IgD-negative memory B cell (primary cell): Measurements from ENCODE around the gene SELENOM. TPM values are rescaled to one million over a fixed set of nuclear protein-coding genes. Genes with fewer than 3 reads are reported as not detected.
"Not testable (repeated sequence)": the region's sequence is repeated elsewhere in the genome, so short reads cannot be mapped to it uniquely, and the experiment has no call there.

Experiments used
- H3K27ac Mint-ChIP-seq, 3 donors: one replicate each; pipeline ENCODE4 v1.8.0; 2020 to 2022; ENCODE audit warnings: mild to moderate bottlenecking in 3 of 3, mixed read lengths in 3 of 3, moderate library complexity in 1 of 3
- H3K27me3 Mint-ChIP-seq: one replicate; pipeline ENCODE4 v1.8.0; 2021; ENCODE audit warnings: mixed read lengths
- H3K36me3 Mint-ChIP-seq: one replicate; pipeline ENCODE4 v1.8.0; 2020; ENCODE audit warnings: mild to moderate bottlenecking, mixed read lengths
- H3K4me1 Mint-ChIP-seq, 3 donors: one replicate each; pipeline ENCODE4 v1.8.0; 2020 to 2022; ENCODE audit warnings: mixed read lengths in 3 of 3, mild to moderate bottlenecking in 1 of 3
- H3K4me3 Mint-ChIP-seq, 4 donors: one replicate each; pipeline ENCODE4 v1.8.0; 2020 to 2022; ENCODE audit warnings: mild to moderate bottlenecking in 4 of 4, mixed read lengths in 4 of 4, moderate library complexity in 3 of 4
- H3K9me3 Mint-ChIP-seq, 3 donors: one replicate each; pipeline ENCODE4 v1.8.0; 2020 to 2021; ENCODE audit warnings: mixed read lengths in 3 of 3, mild to moderate bottlenecking in 1 of 3
- polyA plus RNA-seq: library from polyadenylated mRNA; unstranded; fragments of 300-500 nt; fragmentation: Illumina TruSeq; gene quantifications from one replicate; pipeline ENCODE4 v1.2.3, GENCODE V29; 2021

The SELENOM gene
- polyA plus RNA-seq, 1 donor from 2014 or later: 145 TPM

- peaks cover 9 to 21% (median 15%) of the 10 kb centered on the region in 3 donors for H3K4me1 Mint-ChIP-seq
- H3K36me3 Mint-ChIP-seq: peaks cover 2% of the 10 kb centered on the region
- H3K9me3 Mint-ChIP-seq: no peaks in the 10 kb centered on the region
- peak overlapping the region in 2 of 3 donors; percentile 31 to 69 for H3K27ac Mint-ChIP-seq
- peaks cover 3% of the 10 kb centered on the region for H3K27me3 Mint-ChIP-seq
- H3K4me3 Mint-ChIP-seq: peak overlapping the region in 2 of 4 donors; percentile 32 to 100
Observed at GRCh38 chr22:31105282-31105929, 2.0 kb downstream of the SELENOM start.

- Mint-ChIP-seq H3K9me3 (no peaks in the 10 kb centered on the region), H3K27ac (no peak overlapping the region), H3K4me1 (peaks cover 9 to 21% (median 15%) of the 10 kb centered on the region in 3 donors), H3K27me3 (peaks cover 3% of the 10 kb centered on the region), H3K36me3 (peaks cover 2% of the 10 kb centered on the region), H3K4me3 (peak overlapping the region in 1 of 4 donors; percentile 100)
Observed at GRCh38 chr22:31104869-31105268, 2.5 kb downstream of the SELENOM start.

- H3K36me3 Mint-ChIP-seq: peaks cover 2% of the 10 kb centered on the region
- H3K4me1 Mint-ChIP-seq: peaks cover 9 to 21% (median 15%) of the 10 kb centered on the region in 3 donors
- no peak overlapping the region for H3K4me3 Mint-ChIP-seq
- H3K27ac Mint-ChIP-seq: peak overlapping the region in 2 of 3 donors; percentile 48 to 66
- no peaks in the 10 kb centered on the region for H3K9me3 Mint-ChIP-seq
- peaks cover 3% of the 10 kb centered on the region for H3K27me3 Mint-ChIP-seq
Observed at GRCh38 chr22:31103899-31104694, 3.3 kb downstream of the SELENOM start.

- peak overlapping the region in 1 of 3 donors; percentile 48 for H3K27ac Mint-ChIP-seq
- peaks cover 9 to 19% (median 15%) of the 10 kb centered on the region in 3 donors for H3K4me1 Mint-ChIP-seq
- H3K36me3 Mint-ChIP-seq: peaks cover 2% of the 10 kb centered on the region
- H3K27me3 Mint-ChIP-seq: peaks cover 3% of the 10 kb centered on the region
- H3K4me3 Mint-ChIP-seq: peak overlapping the region in 1 of 4 donors; percentile 40
- no peaks in the 10 kb centered on the region for H3K9me3 Mint-ChIP-seq
Observed at GRCh38 chr22:31103111-31103510, 4.3 kb downstream of the SELENOM start.

GRCh38 chr22:31102441-31103081 is 4.8 kb downstream of the SELENOM start:
- H3K27me3 Mint-ChIP-seq: peaks cover 3% of the 10 kb centered on the region
- H3K4me1 Mint-ChIP-seq: peaks cover 3 to 14% (median 10%) of the 10 kb centered on the region in 3 donors
- no peaks in the 10 kb centered on the region for H3K9me3 Mint-ChIP-seq
- H3K27ac Mint-ChIP-seq: no peak overlapping the region
- H3K36me3 Mint-ChIP-seq: peaks cover 2% of the 10 kb centered on the region
- peak overlapping the region in 1 of 4 donors; percentile 40 for H3K4me3 Mint-ChIP-seq

GRCh38 chr22:31100762-31101525 is 6.4 kb downstream of the SELENOM start:
- Mint-ChIP-seq H3K9me3 (no peaks in the 10 kb centered on the region), H3K27ac (no peak overlapping the region), H3K4me1 (peaks cover 0 to 5% (median 4%) of the 10 kb centered on the region in 3 donors), H3K27me3 (no peaks in the 10 kb centered on the region), H3K36me3 (peaks cover 5% of the 10 kb centered on the region), H3K4me3 (peak overlapping the region in 1 of 4 donors; percentile 32)

- no peaks in the 10 kb centered on the region for H3K9me3 Mint-ChIP-seq
- H3K4me1 Mint-ChIP-seq: no peaks in the 10 kb centered on the region
- H3K36me3 Mint-ChIP-seq: peaks cover 3% of the 10 kb centered on the region
- H3K4me3 Mint-ChIP-seq: peak overlapping the region in 1 of 4 donors; percentile 32
- H3K27me3 Mint-ChIP-seq: no peaks in the 10 kb centered on the region
- peak overlapping the region in 1 of 3 donors; percentile 42 for H3K27ac Mint-ChIP-seq
Observed at GRCh38 chr22:31099841-31100761, 7.3 kb downstream of the SELENOM start.

GRCh38 chr22:31099386-31099785 is 8.0 kb downstream of the SELENOM start:
- Mint-ChIP-seq H3K4me3 (no peak overlapping the region), H3K27ac (no peak overlapping the region), H3K9me3 (no peaks in the 10 kb centered on the region), H3K4me1 (no peaks in the 10 kb centered on the region), H3K36me3 (peaks cover 3% of the 10 kb centered on the region), H3K27me3 (no peaks in the 10 kb centered on the region)

GRCh38 chr22:31098632-31099110 is 8.7 kb downstream of the SELENOM start:
- H3K36me3 Mint-ChIP-seq: peaks cover 3% of the 10 kb centered on the region
- no peaks in the 10 kb centered on the region for H3K9me3 Mint-ChIP-seq
- H3K27me3 Mint-ChIP-seq: no peaks in the 10 kb centered on the region
- H3K27ac Mint-ChIP-seq: no peak overlapping the region
- H3K4me1 Mint-ChIP-seq: no peaks in the 10 kb centered on the region
- no peak overlapping the region for H3K4me3 Mint-ChIP-seq

- Mint-ChIP-seq H3K9me3 (no peaks in the 10 kb centered on the region), H3K4me1 (no peaks in the 10 kb centered on the region), H3K36me3 (peaks cover 3% of the 10 kb centered on the region), H3K27me3 (no peaks in the 10 kb centered on the region), H3K4me3 (no peak overlapping the region), H3K27ac (no peak overlapping the region)
Observed at GRCh38 chr22:31097941-31098631, 9.3 kb downstream of the SELENOM start.

- not testable (repeated sequence) for H3K4me1 Mint-ChIP-seq, H3K36me3 Mint-ChIP-seq, H3K27ac Mint-ChIP-seq, H3K27me3 Mint-ChIP-seq, H3K4me3 Mint-ChIP-seq, H3K9me3 Mint-ChIP-seq
Observed at GRCh38 chr22:31097539-31097938, 9.8 kb downstream of the SELENOM start.

GRCh38 chr22:31096657-31097279 is 10.6 kb downstream of the SELENOM start:
- Mint-ChIP-seq H3K36me3 (peaks cover 3% of the 10 kb centered on the region), H3K9me3 (no peaks in the 10 kb centered on the region), H3K27me3 (no peaks in the 10 kb centered on the region), H3K27ac (no peak overlapping the region), H3K4me1 (no peaks in the 10 kb centered on the region), H3K4me3 (no peak overlapping the region)
